K562 (cell line): Measurements from ENCODE around the gene GALNT15. TPM values are rescaled to one million over a fixed set of nuclear protein-coding genes. Genes with fewer than 3 reads are reported as not detected.

Experiments used
- ATAC-seq: fragments of 200-7000 bp; cut with Tn5 transposase; 3 replicates; pipeline ENCODE4 v1.9.1; 2020; ENCODE audit warnings: moderate library complexity
- BruUV-seq: library from RNA; stranded (reverse); fragments of 400-500 nt; replicated peaks from 2 replicates; lab custom pipeline; 2021; lab: Mats Ljungman, UMichigan
- CTCF ChIA-PET: fragments of 300-600 bp; formaldehyde crosslinking; extraction: SDS; loops from one replicate; lab custom pipeline; 2021; ENCODE audit warnings: low intra/inter-chr PET ratio; lab: Yijun Ruan, JAX
- POLR2A ChIA-PET: fragments of 300-600, 350-650 bp; sonication (Branson Sonifier 250); formaldehyde crosslinking; extraction: SDS; loops from one replicate; lab custom pipeline; 2021; ENCODE audit warnings: antibody characterized with exemption, inconsistent platforms; lab: Yijun Ruan, JAX
- DNase-seq, 4 experiments: peaks; one replicate each; pipeline versions ENCODE4 v3.0.0 to v3.0.0-alpha.2; 2011 to 2018; ENCODE audit warnings: low spot score in 3 of 4, mixed read lengths in 3 of 4; ENCODE audit errors: extremely low read depth in 1 of 4
- FAIRE-seq: peaks from 2 replicates; lab custom pipeline; 2011; peaks lifted over from hg19 to GRCh38; lab: Jason Lieb, UNC
- H2AFZ ChIP-seq: 2 replicates; pipeline ENCODE4 v1.6.0; 2011; ENCODE audit warnings: low read depth, low read length, control low read depth, inconsistent platforms
- H3K27ac ChIP-seq: fragments of 200-600 bp; 3 replicates; pipeline ENCODE4 v1.8.0; 2011; ENCODE audit warnings: low read depth, mild to moderate bottlenecking, control low read depth, inconsistent platforms, low read length, moderate library complexity, mixed read lengths; ENCODE audit errors: extremely low read depth
- H3K27me3 ChIP-seq, 2 experiments: fragments of 300-600 bp in 1 of 2; 2 replicates in 1 of 2; 3 replicates in 1 of 2; pipeline versions ENCODE4 v1.6.0 to v1.8.0; 2011; ENCODE audit warnings: inconsistent platforms in 2 of 2, low read length in 2 of 2, mild to moderate bottlenecking in 1 of 2, mixed read lengths in 1 of 2, moderate library complexity in 1 of 2; ENCODE audit not compliant: control insufficient read depth in 2 of 2, insufficient read depth in 2 of 2
- H3K36me3 ChIP-seq: fragments of 300-600 bp; 3 replicates; pipeline ENCODE4 v1.8.0; 2011; ENCODE audit warnings: mild to moderate bottlenecking, low read length, inconsistent platforms; ENCODE audit not compliant: control insufficient read depth, insufficient read depth
- H3K4me1 ChIP-seq, 2 experiments: fragments of 200-600 bp in 1 of 2; replicated peaks in 1 of 2; 2 replicates in 1 of 2; 3 replicates in 1 of 2; pipeline versions ENCODE4 v1.5.1 to v1.8.0; 2011; ENCODE audit warnings: inconsistent platforms in 2 of 2, low read length in 2 of 2, mild to moderate bottlenecking in 1 of 2, mixed read lengths in 1 of 2, moderate library complexity in 1 of 2; ENCODE audit not compliant: control insufficient read depth in 2 of 2, insufficient read depth in 2 of 2
- H3K4me2 ChIP-seq: 2 replicates; pipeline ENCODE4 v1.6.1; 2011; ENCODE audit warnings: low read length, control low read depth, inconsistent platforms, mixed read lengths; ENCODE audit not compliant: insufficient read depth
- H3K4me3 ChIP-seq: fragments of 200-600 bp; sonication (generic), shearing (Covaris generic); 2 replicates; pipeline ENCODE4 v1.5.1; 2016; ENCODE audit warnings: control low read depth, inconsistent platforms
- H3K79me2 ChIP-seq: fragments of 200-600 bp; 3 replicates; pipeline ENCODE4 v1.8.0; 2011; ENCODE audit warnings: low read length, inconsistent platforms; ENCODE audit not compliant: control insufficient read depth, insufficient read depth
- H3K9ac ChIP-seq, 2 experiments: 2 replicates each; pipeline versions ENCODE4 v1.6.0 to v1.6.1; 2011; ENCODE audit warnings: low read depth in 2 of 2, low read length in 2 of 2, control low read depth in 1 of 2, inconsistent platforms in 1 of 2, mild to moderate bottlenecking in 1 of 2, mixed read lengths in 1 of 2; ENCODE audit not compliant: insufficient read depth in 1 of 2
- H3K9me1 ChIP-seq: one replicate; pipeline ENCODE4 v1.6.0; 2011; ENCODE audit warnings: inconsistent platforms, mild to moderate bottlenecking, low read length, moderate library complexity; ENCODE audit not compliant: control insufficient read depth, insufficient read depth
- H3K9me3 ChIP-seq: replicated peaks from 2 replicates; pipeline ENCODE4 v1.5.1; 2011; ENCODE audit warnings: low read depth, low read length, inconsistent platforms; ENCODE audit not compliant: control insufficient read depth, insufficient read depth
- H4K20me1 ChIP-seq: replicated peaks from 2 replicates; pipeline ENCODE4 v1.6.1; 2011; ENCODE audit warnings: low read length, inconsistent platforms, mixed read lengths; ENCODE audit not compliant: control insufficient read depth, insufficient read depth
- ARHGAP35 ChIP-seq: fragments of 450-650 bp; IDR thresholded peaks from 2 replicates; pipeline ENCODE4 v1.6.1; 2018; ENCODE audit not compliant: partially characterized antibody
- ASH1L ChIP-seq: fragments of 450-650 bp; IDR thresholded peaks from 2 replicates; pipeline ENCODE4 v1.6.1; 2018; ENCODE audit warnings: borderline replicate concordance, mild to moderate bottlenecking, low read depth; ENCODE audit not compliant: partially characterized antibody
- CGGBP1 ChIP-seq: fragments of 250-450 bp; sonication (Bioruptor Pico); IDR thresholded peaks from 2 replicates; pipeline ENCODE4 v1.9.0; 2021; ENCODE audit warnings: mild to moderate bottlenecking
- ELK1 ChIP-seq: sonication (generic); formaldehyde crosslinking; IDR thresholded peaks from 2 replicates; pipeline ENCODE4 v1.8.1; 2022; ENCODE audit warnings: missing genetic modification reagents
- GATAD2A ChIP-seq: fragments of 450-650 bp; IDR thresholded peaks from 2 replicates; pipeline ENCODE4 v1.6.1; 2017
- IRF1 ChIP-seq: sonication (generic); formaldehyde crosslinking; IDR thresholded peaks from 2 replicates; pipeline ENCODE4 v1.8.0; 2022; ENCODE audit warnings: missing genetic modification reagents, mild to moderate bottlenecking, borderline replicate concordance
- MCM5 ChIP-seq: fragments of 450-650 bp; IDR thresholded peaks from 2 replicates; pipeline ENCODE4 v1.6.1; 2016; ENCODE audit warnings: low read depth
- MYNN ChIP-seq, 2 experiments: sonication (generic); formaldehyde crosslinking in 1 of 2; IDR thresholded peaks; 2 replicates each; pipeline versions ENCODE4 v1.5.0 to v1.6.1; 2016 to 2020; ENCODE audit warnings: antibody characterized with exemption in 1 of 2, missing genetic modification reagents in 1 of 2
- PBX2 ChIP-seq, 2 experiments: IDR thresholded peaks in 1 of 2; conservative IDR thresholded peaks in 1 of 2; 2 replicates each; pipeline ENCODE4 v1.6.1; 2016; ENCODE audit warnings: low read depth in 2 of 2, mild to moderate bottlenecking in 1 of 2, missing compliant biosample characterization in 1 of 2, missing genetic modification characterization in 1 of 2, moderate library complexity in 1 of 2
- RBBP5 ChIP-seq: fragments of 200-600 bp; sonication (generic); IDR thresholded peaks from 2 replicates; pipeline ENCODE4 v1.6.1; 2012; ENCODE audit warnings: borderline replicate concordance, mild to moderate bottlenecking, low read length, control low read depth, inconsistent platforms; ENCODE audit not compliant: insufficient read depth, poor library complexity, severe bottlenecking
- RBM25 ChIP-seq: fragments of 200-400 bp; formaldehyde crosslinking; IDR thresholded peaks from 2 replicates; pipeline ENCODE4 v1.6.1; 2018; ENCODE audit warnings: low read length, low read depth, moderate library complexity; ENCODE audit not compliant: severe bottlenecking
- ZBTB7A ChIP-seq: IDR thresholded peaks from 2 replicates; pipeline ENCODE4 v1.6.1; 2011; ENCODE audit warnings: low read depth, mild to moderate bottlenecking, low read length, moderate library complexity, borderline replicate concordance; ENCODE audit not compliant: control insufficient read depth
- ZNF143 ChIP-seq: sonication (generic); formaldehyde crosslinking; IDR thresholded peaks from 2 replicates; pipeline ENCODE4 v1.9.0; 2022; ENCODE audit warnings: mild to moderate bottlenecking, missing genetic modification reagents
- ZNF217 ChIP-seq: sonication (generic); formaldehyde crosslinking; IDR thresholded peaks from 2 replicates; pipeline ENCODE4 v1.8.0; 2022; ENCODE audit warnings: mild to moderate bottlenecking, missing genetic modification reagents
- ZNF766 ChIP-seq: fragments of 200-800 bp; sonication (Bioruptor generic); conservative IDR thresholded peaks from 2 replicates; pipeline ENCODE4 v1.6.1; 2016; ENCODE audit warnings: missing genetic modification characterization, missing compliant biosample characterization
- ZSCAN29 ChIP-seq: fragments of 450-650 bp; IDR thresholded peaks from 2 replicates; pipeline ENCODE4 v1.6.1; 2017
- WGBS: fragments of 100-300 bp; shearing (Covaris generic); methylation state at CpG from one replicate; pipeline ENCODE4 v1.1.6; 2016; ENCODE audit warnings: low coverage, mixed read lengths; ENCODE audit not compliant: insufficient coverage; ENCODE audit errors: missing lambda C conversion rate; 5-methylcytosine and 5-hydroxymethylcytosine counted together
- in situ Hi-C: fragments of 300-500 bp; cut with MboI; formaldehyde crosslinking; loops from 4 replicates; pipeline ENCODE4 v1.15.0; 2018; ENCODE audit warnings: inconsistent platforms, mixed read lengths
- intact Hi-C: fragments of 100-400 bp; cut with micrococcal nuclease; formaldehyde crosslinking; loops from 2 replicates; pipeline ENCODE4 v1.14.2; 2022
- polyA plus RNA-seq, 8 experiments: library from polyadenylated mRNA; depleted of rRNA in 4 of 8; stranded (reverse) in 5 of 8; unstranded in 3 of 8; fragments of >200 nt; fragmentation: Nextera tagmentation in 2 of 8; fragmentation: Illumina TruSeq in 1 of 8; extraction: Ambion mirVana in 2 of 8; extraction: Trizol in 1 of 8; gene quantifications; 2 replicates each; pipeline versions ENCODE4 v1.2.1 to v1.2.3, GENCODE V29; 2011 to 2014; ENCODE audit warnings: inconsistent platforms in 1 of 8, missing spikeins in 1 of 8
- total RNA-seq, 7 experiments: library from RNA; depleted of rRNA in 6 of 7; stranded (reverse); fragments of >200 nt in 6 of 7; fragmentation: Illumina TruSeq in 2 of 7; extraction: Trizol in 2 of 7; gene quantifications; 2 replicates each; pipeline versions ENCODE4 v1.2.1 to v1.2.3, GENCODE V29; 2011 to 2021; ENCODE audit warnings: low replicate concordance in 1 of 7

GALNT15 gene
- total and polyA plus RNA-seq, 9 of the 15 experiments (the other 6 are each of a cell fraction or from before 2014, with no cell fraction given): not detected

GRCh38 chr3:16183082-16183481 lies 8.6 kb downstream of the GALNT15 start:
- H3K4me1 ChIP-seq: peaks cover 0 to 5% of the 10 kb centered on the region in 2 experiments; a peak in 1 of 5 replicates
- ChIA-PET POLR2A (interaction anchor here (0.8 kb wide), 1 partner anchor 369 kb away, joined by 3 read pairs; no protein-coding TSS in a partner anchor), CTCF (no interaction called here)
- no peak overlapping the region for H3K27ac ChIP-seq
- intact Hi-C loops: no loop called here
- TF ChIP-seq ZNF217 (CRISPR knock-in tag) (no peak), CGGBP1 (CRISPR knock-in tag) (no peak), PBX2 (CRISPR knock-in tag; IDR thresholded peaks at IDR 0.05; ENCODE audit: low read depth) (no peak), PBX2 (tag; conservative IDR thresholded peaks at IDR 0.05; ENCODE audit: low read depth) (no peak), ZSCAN29 (no peak), ARHGAP35 (no peak), IRF1 (CRISPR knock-in tag) (no peak), GATAD2A (no peak), ZBTB7A (no peak), MYNN (IDR thresholded peaks at IDR 0.05) (no peak), MYNN (CRISPR knock-in tag; IDR thresholded peaks at IDR 0.05) (no peak), MCM5 (no peak), ELK1 (CRISPR knock-in tag) (no peak), ZNF766 (no peak), ZNF143 (no peak), RBM25 (no peak), RBBP5 (no peak), ASH1L (no peak)
- no peak overlapping the region for H3K4me2 ChIP-seq
- H3K9ac ChIP-seq: no peak overlapping the region
- 0% methylated on average over 1 of the region's 1 CpG for WGBS
- H3K27me3 ChIP-seq: peaks cover 2 to 25% of the 10 kb centered on the region in 2 experiments; a peak in 4 of 5 replicates
- no peak for DNase-seq
- no peak overlapping the region for H2AFZ ChIP-seq
- H3K9me3 ChIP-seq: no peaks in the 10 kb centered on the region
- BruUV-seq: no TSS peak
- in situ Hi-C loops: no loop called here
- 0 out of 2 replicates have a peak, but pooled peaks cover 7% of the 10 kb centered on the region for H4K20me1 ChIP-seq
- H3K36me3 ChIP-seq: no peaks in the 10 kb centered on the region; the same call in 2 of the 3 replicates
- ATAC-seq: no peak
- no peak for FAIRE-seq
- no peaks in the 10 kb centered on the region for H3K79me2 ChIP-seq
- no peak overlapping the region for H3K4me3 ChIP-seq
- no peaks in the 10 kb centered on the region for H3K9me1 ChIP-seq
